HG02884 (cell line): Measurements from ENCODE around the gene ABCG5.

Source experiments
- ATAC-seq: cut with Tn5 transposase; IDR thresholded peaks from one replicate; pipeline ENCODE4 v1.9.1; 2021; ENCODE audit warnings: mild to moderate bottlenecking, moderate library complexity; ENCODE audit not compliant: unreplicated experiment

ABCG5 gene

GRCh38 chr2:43842866-43843226, 4.2 kb upstream of the ABCG5 start:
- no peak for ATAC-seq

- no peak for ATAC-seq
These were observed 3.6 kb upstream of the ABCG5 start for GRCh38 chr2:43841949-43842865.

DNA sequence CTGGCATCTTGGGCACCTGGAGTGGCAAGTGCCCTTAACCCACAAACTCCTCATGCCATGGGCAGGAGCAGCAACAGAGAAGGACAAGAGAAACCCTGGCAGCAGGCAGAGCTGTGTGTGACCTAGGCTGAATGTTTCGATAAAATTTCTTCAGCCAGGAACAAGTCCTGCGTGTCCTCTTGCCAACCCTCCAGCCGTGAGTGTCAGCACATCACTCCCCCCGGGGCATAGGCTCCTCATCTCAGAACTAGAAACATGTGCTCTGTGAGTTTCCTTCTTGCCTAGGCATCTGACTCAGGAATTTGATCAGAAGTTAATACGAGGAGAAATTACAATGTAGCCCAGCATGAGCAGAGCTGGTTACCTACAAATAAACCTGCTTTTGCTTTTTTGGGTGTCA, 2.3 kb upstream of the ABCG5 start:
- ATAC-seq, result no peak

GRCh38 chr2:43839776-43840564, 1.3 kb upstream of the ABCG5 start:
- ATAC-seq, result no peak

DNA sequence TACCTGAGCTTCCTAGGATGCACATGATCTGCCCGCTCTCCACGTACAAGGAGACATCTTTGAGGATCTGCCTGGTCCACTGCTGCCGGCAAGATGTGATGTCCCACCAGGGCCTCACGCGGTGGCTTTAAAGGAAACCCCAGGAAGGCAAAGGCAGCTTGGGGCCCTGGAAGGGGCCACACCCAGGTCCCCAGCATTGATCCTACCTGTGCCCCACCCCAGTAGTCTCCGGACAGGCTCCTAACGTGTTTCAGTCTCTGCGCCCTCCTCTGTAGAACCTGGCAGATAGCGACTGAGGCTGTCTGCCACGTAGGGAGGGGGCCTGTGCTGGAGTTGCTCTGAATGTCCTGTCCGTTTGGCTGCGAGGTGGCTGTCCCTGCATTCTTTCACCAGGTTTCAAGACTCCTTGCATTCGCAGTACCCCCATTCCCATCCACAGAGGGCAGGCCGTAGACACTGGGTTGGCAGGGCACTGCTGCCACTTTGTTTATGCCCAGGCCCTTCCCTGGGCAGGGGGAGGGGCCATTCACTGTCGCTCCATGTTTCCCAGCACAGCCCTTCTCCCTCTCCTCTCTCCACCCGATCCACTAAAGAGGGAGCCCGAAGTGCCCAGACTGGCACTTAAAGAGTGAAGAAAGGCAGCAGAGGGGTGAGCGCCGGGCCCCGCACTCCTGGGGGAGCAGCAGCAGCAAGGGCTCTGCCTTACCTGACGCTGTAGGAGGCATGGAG, 644 bp downstream of the ABCG5 start:
- ATAC-seq, result no peak

DNA sequence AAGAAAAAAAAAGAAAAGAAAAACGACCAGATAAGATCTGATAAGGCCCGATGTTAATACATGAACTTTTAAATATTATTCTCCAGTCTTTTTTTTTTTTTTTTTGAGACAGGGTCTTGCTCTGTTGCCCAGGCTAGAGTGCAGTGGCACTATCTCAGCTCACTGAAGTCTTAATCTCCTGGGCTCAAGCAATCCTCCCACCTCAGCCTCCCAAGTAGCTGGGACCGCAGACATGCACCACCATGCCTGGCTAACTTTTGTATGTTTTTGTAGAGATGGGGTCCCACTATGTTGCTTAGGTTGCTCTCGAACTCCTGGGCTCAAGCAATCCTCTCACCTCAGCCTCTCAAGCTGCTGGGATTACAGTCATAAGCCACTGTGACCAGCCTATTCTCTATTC, 1.6 kb downstream of the ABCG5 start:
- no peak for ATAC-seq

DNA sequence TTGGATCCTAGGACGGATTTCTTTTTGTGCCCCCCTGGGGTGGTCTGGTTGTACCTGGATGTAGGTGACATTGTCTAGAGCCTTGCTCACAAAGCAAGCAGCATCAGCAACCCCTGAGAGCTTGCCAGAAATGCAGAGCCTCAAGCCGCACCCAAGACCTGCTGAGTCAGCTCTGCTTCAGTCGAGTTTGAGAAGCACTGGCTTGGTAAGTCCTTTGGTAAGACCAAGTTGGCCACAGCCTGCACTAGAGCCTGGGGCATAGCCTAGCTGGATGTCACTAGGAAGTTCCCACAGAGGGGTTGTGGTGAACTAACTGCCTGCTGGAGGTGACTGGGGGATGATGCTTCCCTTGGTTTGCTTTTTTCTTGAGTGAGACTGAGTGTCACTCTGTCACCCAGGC, 6.2 kb downstream of the ABCG5 start:
- ATAC-seq, result no peak

GRCh38 chr2:43831543-43832294, 6.9 kb downstream of the ABCG5 start:
- no peak for ATAC-seq

GRCh38 chr2:43826305-43827250, 12.1 kb downstream of the ABCG5 start:
- no peak for ATAC-seq

DNA sequence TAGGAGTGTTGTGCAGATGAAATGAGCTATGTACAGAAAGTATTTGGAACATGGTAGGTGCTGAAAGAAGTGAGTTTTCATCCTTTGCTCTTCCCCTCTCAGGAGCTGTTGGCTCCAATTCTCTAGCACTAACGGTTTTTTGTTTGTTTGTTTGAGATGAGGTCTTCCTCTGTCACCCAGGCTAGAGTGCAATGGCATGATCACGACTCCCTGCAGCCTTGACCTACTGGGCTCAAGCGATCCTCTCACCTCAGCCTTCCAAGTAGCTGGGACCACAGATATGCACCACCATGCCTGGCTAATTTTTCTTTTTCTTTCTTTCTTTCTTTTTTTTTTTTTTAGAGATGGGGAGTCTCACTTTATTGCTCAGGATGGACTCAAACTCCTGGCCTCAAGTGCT, 12.8 kb downstream of the ABCG5 start:
- no peak for ATAC-seq

DNA sequence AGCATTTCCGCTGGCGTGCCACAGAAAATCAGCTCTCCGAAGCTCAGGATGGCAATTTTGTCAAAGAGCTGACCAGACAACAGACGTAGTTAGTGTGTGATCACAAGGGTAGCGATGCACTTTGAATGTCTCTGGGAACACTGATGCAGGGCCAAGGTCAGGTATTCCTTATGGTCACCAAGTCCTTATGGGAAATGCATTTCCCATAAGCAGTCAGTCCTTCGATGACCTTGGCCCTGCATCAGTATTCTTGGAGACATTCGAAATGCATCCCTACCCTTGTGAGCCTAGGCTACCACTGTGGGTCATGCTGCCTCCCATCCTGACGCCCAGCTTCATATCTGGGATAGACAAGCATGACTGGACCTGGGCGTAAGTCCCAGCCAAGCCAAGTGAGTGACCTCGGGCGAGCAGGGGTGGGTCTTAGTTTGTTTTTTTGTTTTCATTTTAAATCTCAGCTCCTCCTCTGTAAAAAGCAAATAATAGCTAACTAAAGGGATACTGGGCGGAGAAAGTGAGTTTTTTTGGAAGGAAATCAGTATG, 13.6 kb downstream of the ABCG5 start:
- ATAC-seq, result no peak

- no peak for ATAC-seq
These were observed 14.1 kb downstream of the ABCG5 start for GRCh38 chr2:43824512-43824911.

- ATAC-seq, result no peak
These were observed 14.9 kb downstream of the ABCG5 start for GRCh38 chr2:43823751-43824150.

GRCh38 chr2:43822839-43823238, 15.8 kb downstream of the ABCG5 start:
- no peak for ATAC-seq

GRCh38 chr2:43819491-43820163, 19.0 kb downstream of the ABCG5 start:
- ATAC-seq, result no peak

- ATAC-seq, result no peak
These were observed 19.9 kb downstream of the ABCG5 start for GRCh38 chr2:43818761-43819160.

GRCh38 chr2:43814711-43815110, 23.9 kb downstream of the ABCG5 start:
- ATAC-seq, result no peak

DNA sequence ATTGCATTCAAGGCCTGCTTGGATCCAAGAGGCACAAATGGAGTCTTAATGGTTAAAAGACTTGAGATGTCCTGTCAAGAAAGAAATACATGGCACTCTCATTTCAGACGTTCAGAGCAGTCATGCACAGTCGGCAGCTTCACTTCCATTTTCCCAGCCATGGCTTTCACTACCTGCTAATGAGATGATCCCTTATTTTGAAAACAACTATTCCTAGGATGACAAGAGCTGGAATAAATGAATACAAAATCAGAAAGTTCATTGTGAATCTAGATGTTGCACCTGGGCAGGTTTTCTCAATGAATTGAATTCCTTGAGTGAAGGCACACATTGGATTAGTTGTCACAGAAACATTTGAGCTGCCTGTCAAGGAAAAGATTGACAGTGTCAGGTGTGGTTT, 25.7 kb downstream of the ABCG5 start:
- ATAC-seq, result no peak

DNA sequence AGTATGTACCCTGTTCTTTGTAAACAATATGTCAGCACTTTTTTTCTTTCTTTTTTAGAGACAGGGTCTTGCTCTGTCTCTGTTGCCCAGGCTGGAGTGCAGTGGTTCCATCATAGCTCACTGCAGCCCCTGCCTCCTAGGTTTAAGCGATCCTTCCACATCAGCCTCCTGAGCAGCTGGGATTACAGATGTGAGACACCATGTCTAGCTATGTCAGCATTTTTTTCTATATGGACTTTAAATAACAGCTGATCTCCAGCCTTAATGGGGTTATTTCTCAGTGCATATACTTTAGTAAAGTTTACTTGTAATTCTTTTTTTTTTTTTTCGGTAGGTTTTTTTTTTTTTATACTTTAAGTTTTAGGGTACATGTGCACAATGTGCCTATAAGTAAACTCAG, 26.6 kb downstream of the ABCG5 start:
- ATAC-seq, result no peak
